ENCODE data around the gene SHB.

SHB gene

DNA sequence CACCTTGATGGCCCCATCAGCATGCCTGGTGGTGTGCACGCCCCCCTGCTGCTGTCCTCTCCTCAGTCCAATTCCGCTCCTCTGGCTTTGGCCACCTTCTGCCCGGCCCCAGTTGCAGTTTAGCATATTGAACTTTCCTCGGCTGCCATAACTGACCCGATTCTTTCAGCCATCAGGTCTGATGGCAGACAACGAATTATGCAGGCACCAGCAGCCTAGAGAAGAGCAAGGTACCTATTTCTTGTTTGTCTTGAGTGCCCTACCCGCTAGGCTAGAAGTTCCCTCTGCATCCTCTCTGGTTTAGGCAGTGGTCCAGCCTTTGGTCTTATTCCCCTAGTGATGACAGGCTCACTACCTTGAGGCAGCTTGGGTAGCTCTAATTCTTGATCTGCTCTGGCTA, 122.1 kb downstream of the SHB start:
- no peak for DNase-seq

DNA sequence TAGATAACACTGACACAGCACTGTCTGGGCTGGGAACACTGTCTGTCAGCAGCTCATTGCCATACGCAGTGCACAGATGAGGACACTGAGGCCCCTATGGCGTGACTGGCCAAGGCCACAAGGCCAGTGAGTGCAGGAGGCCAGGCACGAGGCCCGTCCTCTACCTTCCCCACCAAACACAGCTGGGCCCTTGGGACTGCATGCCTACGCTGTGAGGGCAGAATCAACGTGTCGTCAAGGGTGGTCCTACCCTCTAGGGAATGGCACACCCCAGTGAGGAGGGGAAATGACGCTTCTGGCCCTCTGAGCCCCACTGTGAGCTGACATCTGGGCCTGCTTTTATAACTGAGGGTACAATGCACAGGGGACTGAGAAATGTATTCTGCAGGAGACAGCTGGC, 123.0 kb downstream of the SHB start:
- no peak for DNase-seq

GRCh38 chr9:37944671-37945481, 124.2 kb downstream of the SHB start:
- DNase-seq = no peak

DNA sequence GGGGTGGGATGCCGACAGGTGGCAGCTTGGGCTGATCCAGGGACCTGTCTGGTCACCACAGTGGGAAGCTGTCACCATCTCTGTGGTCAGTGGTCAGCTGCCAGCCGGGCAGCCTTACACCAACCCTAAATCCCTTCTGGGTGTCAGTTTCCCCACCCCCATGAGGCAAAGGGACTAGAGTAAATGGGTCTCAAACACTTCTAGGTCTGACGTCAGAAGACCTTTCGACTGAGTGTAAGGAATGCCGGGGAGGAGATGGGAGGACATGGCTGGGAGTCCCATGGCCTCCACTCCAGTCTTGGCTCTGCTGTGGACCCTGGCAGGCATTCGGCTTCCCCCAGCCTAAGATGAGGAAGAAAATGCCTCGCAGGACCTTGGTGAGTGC, 124.8 kb downstream of the SHB start:
- DNase-seq = no peak

DNA sequence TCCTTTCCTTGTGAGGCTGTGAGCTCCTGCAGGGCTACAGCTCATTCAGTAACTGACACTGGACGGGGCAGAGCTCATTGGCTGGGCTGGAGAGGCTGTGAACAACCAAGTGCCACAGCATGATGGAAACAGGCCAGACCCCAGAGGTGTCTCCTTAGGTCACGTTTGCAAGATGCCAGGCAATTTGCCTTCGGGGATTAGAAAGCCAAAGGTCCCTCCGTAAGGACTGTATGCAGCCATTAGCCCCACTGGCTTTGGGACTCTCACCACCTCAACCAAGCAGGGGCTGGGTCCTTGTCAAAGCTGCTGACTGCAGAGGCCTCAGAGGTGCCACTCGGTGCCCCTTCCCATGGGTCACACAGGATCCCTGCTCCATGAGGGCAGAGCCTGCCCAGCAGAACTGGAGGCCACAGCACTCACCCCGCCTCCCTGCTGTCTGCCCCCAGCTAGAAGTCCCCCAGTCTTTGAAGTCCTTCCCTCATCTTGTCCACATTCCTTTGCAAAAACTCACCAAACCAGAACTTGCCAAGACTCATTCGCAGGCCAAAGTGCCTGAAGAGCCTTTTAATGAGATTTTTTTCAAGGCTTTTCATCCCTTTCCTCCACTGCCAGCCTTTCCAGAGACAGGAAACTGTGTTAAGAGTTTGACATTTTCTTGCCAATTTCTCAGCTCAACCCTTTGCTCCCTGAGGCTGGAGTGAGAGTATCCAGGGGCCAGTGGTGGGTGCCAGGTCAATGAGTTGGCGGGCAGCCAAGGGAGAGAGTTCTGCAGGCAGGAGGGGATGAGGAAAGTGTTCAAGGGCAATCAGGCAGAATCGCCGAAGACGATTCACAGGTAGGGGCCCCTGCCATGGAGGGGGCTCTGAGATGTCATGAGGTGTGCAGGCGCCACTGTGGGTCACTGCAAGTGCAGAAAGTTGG, 125.4 kb downstream of the SHB start:
- DNase-seq = no peak

- DNase-seq = no peak
These were observed 126.2 kb downstream of the SHB start for GRCh38 chr9:37942621-37943344.

DNA sequence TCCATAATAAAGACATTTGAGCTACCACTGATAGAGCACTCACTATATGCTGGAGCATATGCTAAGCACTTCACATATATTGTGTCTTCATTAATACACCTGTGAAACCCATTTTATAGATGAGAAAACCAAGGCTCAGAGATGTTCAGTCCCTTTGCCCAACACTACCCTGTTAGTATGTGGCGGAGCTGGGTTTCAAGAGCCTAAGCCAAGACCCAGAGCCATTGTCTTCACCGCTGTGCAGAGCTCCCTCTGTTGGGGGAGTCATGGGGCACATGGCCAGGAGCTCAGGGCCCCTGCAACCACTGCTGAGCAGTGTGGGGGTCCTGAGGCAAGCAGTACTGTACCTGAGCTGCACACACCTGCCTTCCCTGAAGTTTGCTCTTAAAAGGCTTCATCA, 127.8 kb downstream of the SHB start:
- DNase-seq = no peak

- no peak for DNase-seq
These were observed 129.4 kb downstream of the SHB start for GRCh38 chr9:37939575-37940095.

DNA sequence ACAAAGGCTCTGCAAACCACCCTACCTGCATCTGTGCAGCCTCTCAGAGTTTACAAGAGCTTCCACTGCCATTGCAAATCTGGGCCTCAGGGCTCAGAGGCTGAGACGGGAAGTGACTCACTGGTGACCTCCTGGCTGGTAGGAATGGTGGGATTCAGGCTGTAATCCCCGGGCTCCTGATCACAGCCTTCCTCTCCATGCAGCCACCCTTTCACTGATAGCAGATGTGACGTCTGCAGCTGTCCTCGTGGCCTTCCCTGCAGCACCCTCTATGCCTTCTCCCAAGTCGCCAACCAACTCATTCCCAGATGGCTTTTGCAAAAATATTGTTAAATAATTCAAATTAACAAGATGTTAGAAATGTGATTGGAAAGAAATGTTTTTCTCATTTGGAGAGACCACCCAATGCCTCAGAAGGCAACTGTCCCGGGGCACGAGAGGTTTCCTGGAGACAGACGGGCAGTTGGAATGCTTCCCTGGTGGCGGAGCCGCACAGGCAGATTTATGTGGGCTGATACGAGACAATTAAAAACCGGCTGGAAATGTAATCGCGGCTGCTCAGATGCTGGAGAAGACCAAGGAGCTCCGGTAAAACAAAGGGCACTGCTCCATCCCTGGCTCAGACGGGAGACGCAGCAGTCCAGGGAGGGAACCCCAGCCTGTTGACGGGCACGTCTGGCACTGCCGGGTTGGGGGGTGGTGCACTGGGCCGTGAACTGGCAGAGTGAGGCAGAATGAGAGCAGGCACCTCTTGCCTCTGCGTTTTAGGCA, 130.7 kb downstream of the SHB start:
- DNase-seq = no peak

GRCh38 chr9:37937366-37937765, 131.7 kb downstream of the SHB start:
- no peak for DNase-seq

DNA sequence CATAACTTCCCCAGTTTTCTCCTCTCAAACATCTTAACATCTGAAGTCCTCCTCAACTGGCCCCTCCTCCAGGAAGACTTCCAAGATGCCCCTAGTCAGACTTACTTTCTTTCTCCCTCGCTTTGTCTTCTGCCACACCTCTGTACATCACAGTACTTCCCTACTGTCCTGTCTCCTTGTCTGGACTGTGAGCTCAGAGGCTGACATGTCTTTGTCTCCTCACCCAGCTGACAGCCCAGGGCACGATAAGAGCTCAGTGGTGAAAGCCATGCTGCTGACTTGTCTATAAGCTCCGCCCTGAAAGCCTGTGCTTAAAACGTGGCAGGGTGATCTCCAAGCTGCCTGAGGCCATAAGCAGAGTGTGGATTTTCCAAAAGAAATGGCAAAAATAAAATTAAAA, 132.1 kb downstream of the SHB start:
- DNase-seq = no peak

DNA sequence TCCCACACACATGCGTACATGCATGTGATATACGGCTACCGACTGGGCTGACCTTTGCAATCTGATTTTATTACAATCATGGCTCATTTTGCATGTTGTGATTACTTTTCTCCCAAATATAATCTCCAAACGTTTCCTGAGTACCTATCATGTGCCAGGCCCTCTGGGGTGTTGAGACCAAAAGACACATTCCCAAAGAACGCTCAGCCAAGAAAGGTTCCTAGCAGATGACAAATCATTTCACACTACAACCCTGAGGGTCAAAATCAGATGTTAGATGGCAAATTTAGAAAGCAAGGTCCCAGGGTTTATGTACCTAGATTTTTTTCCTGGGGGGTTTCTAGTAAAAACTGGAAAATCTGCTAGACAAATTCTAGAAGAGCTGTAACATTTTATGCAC, 132.7 kb downstream of the SHB start:
- no peak for DNase-seq

GRCh38 chr9:37935096-37935495, 133.9 kb downstream of the SHB start:
- DNase-seq = no peak

- no peak for DNase-seq
These were observed 137.4 kb downstream of the SHB start for GRCh38 chr9:37931592-37931991.

GRCh38 chr9:37929441-37929895, 139.6 kb downstream of the SHB start:
- no peak for DNase-seq

- no peak for DNase-seq
These were observed 140.2 kb downstream of the SHB start for GRCh38 chr9:37928552-37929430.

- DNase-seq = no peak
These were observed 141.2 kb downstream of the SHB start for GRCh38 chr9:37927601-37928551.

DNA sequence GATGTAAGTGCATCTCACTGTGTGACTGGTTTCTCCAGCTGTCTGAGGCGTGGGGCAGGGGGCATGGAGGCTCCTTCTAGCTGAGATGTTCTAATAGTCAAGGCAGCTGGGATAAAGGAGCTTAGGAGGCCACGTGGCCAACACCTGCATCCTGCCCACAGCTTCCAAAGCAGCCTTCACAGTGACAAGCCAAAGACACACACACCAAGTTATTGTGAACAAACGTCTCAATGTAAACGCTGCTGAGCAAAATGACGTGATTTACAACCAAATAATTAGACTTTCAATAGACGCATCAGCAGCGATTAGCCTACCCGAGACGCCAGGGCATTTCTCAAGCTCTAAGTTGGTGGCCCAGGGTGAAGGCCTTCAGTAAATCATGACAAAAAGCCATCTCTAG, 141.9 kb downstream of the SHB start:
- DNase-seq = no peak

- DNase-seq = no peak
These were observed 142.3 kb downstream of the SHB start for GRCh38 chr9:37926737-37927118.

Measured in CD4-positive, alpha-beta T cell treated with Interleukin-21 for 1 hour (primary cell).